GM18870 (cell line): ENCODE measurements around the gene KLF7.

Source experiments
- ATAC-seq: cut with Tn5 transposase; IDR thresholded peaks from one replicate; pipeline ENCODE4 v1.9.1; 2021; ENCODE audit warnings: moderate library complexity; ENCODE audit not compliant: unreplicated experiment

Gene KLF7

GRCh38 chr2:207097278-207097677 lies 68.5 kb downstream of the KLF7 start:
- ATAC-seq = no peak

- ATAC-seq = no peak
These were observed 69.8 kb downstream of the KLF7 start for GRCh38 chr2:207095963-207096362.

- no peak for ATAC-seq
These were observed 72.5 kb downstream of the KLF7 start for GRCh38 chr2:207093234-207093633.

- ATAC-seq = no peak
These were observed 72.9 kb downstream of the KLF7 start for GRCh38 chr2:207092818-207093217.

- ATAC-seq = no peak
These were observed 73.8 kb downstream of the KLF7 start for GRCh38 chr2:207091928-207092327.

GRCh38 chr2:207091176-207091575 lies 74.6 kb downstream of the KLF7 start:
- no peak for ATAC-seq

GRCh38 chr2:207090389-207090788 lies 75.4 kb downstream of the KLF7 start:
- ATAC-seq = no peak

- no peak for ATAC-seq
These were observed 76.9 kb downstream of the KLF7 start for GRCh38 chr2:207088839-207089238.

- no peak for ATAC-seq
These were observed 77.5 kb downstream of the KLF7 start for GRCh38 chr2:207088276-207088675.

GRCh38 chr2:207087046-207087902 lies 78.5 kb downstream of the KLF7 start:
- no peak for ATAC-seq

- no peak for ATAC-seq
These were observed 79.6 kb downstream of the KLF7 start for GRCh38 chr2:207086136-207086535.

GRCh38 chr2:207085110-207085509 lies 80.6 kb downstream of the KLF7 start:
- ATAC-seq = no peak

GRCh38 chr2:207083361-207084110 lies 82.2 kb downstream of the KLF7 start:
- no peak for ATAC-seq

GRCh38 chr2:207082619-207083018 lies 83.1 kb downstream of the KLF7 start:
- ATAC-seq = no peak

GRCh38 chr2:207078186-207078798 lies 87.5 kb downstream of the KLF7 start:
- ATAC-seq = no peak

- ATAC-seq = no peak
These were observed 88.5 kb downstream of the KLF7 start for GRCh38 chr2:207077266-207077665.

GRCh38 chr2:207075456-207075855 lies 90.3 kb downstream of the KLF7 start:
- no peak for ATAC-seq

- ATAC-seq = no peak
These were observed 91.7 kb downstream of the KLF7 start for GRCh38 chr2:207073801-207074678.

- ATAC-seq = no peak
These were observed 92.3 kb downstream of the KLF7 start for GRCh38 chr2:207073412-207073800.

GRCh38 chr2:207072571-207072970 lies 93.2 kb downstream of the KLF7 start:
- ATAC-seq = no peak

- ATAC-seq = no peak
These were observed 93.9 kb downstream of the KLF7 start for GRCh38 chr2:207071820-207072219.
